PC-9 (cell line): ENCODE measurements around the gene HPGD.

Source experiments
- CTCF ChIP-seq: fragments of 200-600 bp; sonication (generic); conservative IDR thresholded peaks from 2 replicates; pipeline ENCODE4 v1.6.1; 2017; ENCODE audit warnings: mixed run types, antibody characterized with exemption, mild to moderate bottlenecking, moderate library complexity
- EZH2 ChIP-seq: fragments of 200-600 bp; sonication (generic); IDR thresholded peaks from 2 replicates; pipeline ENCODE4 v1.8.0; 2017; ENCODE audit warnings: antibody characterized with exemption, low read depth

GRCh38 chr4:174534461-174534860, 12.2 kb upstream of the HPGD start:
- TF ChIP-seq CTCF (no peak), EZH2 (no peak)
